ENCODE data around the gene PCSK5.
"Not testable (repeated sequence)": the region's sequence is repeated elsewhere in the genome, so short reads cannot be mapped to it uniquely, and the experiment has no call there.

The PCSK5 gene

DNA sequence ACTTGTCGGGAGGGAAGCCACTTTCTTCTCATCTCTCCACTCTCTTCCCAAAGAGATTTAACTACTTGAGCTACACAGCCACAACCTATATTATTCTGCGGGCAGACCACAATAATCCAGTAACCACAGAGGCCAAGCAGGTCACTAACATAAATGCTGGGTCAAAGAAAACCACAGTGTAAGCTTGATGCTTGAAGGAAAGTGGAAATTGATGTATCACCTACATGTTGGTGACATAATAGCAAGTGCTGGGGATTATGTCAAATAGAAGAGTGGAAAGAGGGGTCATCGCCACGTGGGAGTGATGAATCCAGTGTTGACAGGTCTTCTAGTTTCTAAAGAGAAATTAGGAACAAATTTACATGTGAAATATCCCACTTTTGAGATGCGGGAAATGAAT is 462.8 kb downstream of the PCSK5 start:
- H3K4me3 ChIP-seq (replicated peaks; ENCODE audit: low read depth, low read length): no peak overlapping the region
- DNase-seq (ENCODE audit: extremely low read depth, low read depth): no peak

DNA sequence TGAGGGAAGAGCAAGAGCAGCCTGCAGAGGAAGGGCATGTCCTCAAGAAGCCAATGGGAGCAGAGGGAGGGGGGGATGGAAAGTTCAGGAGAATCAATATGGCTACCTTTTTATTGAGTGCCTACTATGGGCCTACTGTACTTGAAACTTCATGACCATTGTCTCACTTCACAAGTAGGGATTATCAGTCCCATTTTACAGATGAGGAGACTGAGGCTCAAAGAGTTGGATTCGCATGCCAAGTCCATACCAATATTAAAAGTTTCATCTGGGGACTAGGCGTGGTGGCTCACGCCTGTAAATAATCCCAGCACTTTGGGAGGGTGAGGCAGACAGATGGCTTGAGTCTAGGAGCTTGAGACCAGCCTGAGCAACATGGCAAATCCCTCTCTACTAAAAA is 463.7 kb downstream of the PCSK5 start:
- no peak overlapping the region for H3K4me3 ChIP-seq (replicated peaks; ENCODE audit: low read depth, low read length)
- TF ChIP-seq CTCF (IDR thresholded peaks at IDR 0.05; ENCODE audit: low read depth, low read length, missing control alignments): no peak
- DNase-seq (ENCODE audit: extremely low read depth, low read depth): no peak

More for the DNA sequence above, 462.8 kb downstream of the PCSK5 start:
- no peak for TF ChIP-seq CTCF (IDR thresholded peaks at IDR 0.05; ENCODE audit: low read depth, low read length, missing control alignments)

GRCh38 chr9:76355886-76356285 is 465.4 kb downstream of the PCSK5 start:
- no peak overlapping the region for H3K4me3 ChIP-seq (replicated peaks; ENCODE audit: low read depth, low read length)
- DNase-seq (ENCODE audit: extremely low read depth, low read depth): no peak
- no peak for TF ChIP-seq CTCF (IDR thresholded peaks at IDR 0.05; ENCODE audit: low read depth, low read length, missing control alignments)

DNA sequence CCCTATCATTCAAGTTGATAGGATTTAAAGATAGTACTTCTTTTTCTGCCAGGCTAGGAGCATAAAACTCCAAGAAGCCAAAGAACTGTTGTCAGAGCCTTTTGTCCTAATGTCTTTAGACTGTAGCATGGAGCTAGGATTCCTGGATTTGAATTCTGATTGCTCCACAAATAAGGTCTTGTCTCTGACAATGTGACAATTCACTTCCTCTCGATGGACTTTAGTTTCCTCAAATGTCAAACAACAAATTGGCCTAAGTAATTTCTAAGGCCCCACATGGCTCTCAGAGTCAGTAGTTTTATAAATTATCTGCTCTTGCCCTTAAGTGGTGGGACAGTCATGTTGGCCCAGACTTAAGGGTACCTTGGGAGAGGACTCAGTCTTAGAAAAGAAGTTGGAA is 467.1 kb downstream of the PCSK5 start:
- no peak for TF ChIP-seq CTCF (IDR thresholded peaks at IDR 0.05; ENCODE audit: low read depth, low read length, missing control alignments)
- DNase-seq (ENCODE audit: extremely low read depth, low read depth): no peak
- H3K4me3 ChIP-seq (replicated peaks; ENCODE audit: low read depth, low read length): no peak overlapping the region

DNA sequence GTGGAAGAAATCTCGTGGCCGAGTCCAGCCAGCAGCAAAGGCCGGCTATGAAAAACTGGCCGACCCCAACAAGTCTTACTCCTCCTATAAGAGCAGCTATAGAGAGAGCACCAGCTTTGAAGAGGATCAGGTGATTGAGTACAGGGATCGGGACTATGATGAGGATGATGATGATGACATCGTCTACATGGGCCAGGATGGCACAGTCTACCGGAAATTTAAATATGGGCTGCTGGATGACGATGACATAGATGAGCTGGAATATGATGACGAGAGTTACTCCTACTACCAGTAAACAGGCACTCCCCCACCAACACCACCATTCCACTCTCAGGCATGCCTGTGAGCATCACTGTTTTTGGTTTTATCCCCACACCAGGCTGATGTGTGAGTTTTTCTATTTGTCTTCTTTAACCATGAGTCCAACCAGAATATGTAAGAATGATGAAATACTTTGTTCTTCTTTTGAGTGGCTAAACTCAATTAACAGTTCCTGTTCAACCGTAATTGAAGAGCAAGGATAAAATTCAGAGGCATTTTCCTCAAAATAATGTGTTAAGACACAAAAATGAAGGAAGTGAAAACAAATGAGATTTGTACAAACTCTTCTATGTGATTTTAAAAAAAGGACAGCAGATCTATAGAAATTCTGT is 468.3 kb downstream of the PCSK5 start:
- DNase-seq (ENCODE audit: extremely low read depth, low read depth): no peak
- H3K4me3 ChIP-seq (replicated peaks; ENCODE audit: low read depth, low read length): no peak overlapping the region
- TF ChIP-seq CTCF (IDR thresholded peaks at IDR 0.05; ENCODE audit: low read depth, low read length, missing control alignments): no peak

DNA sequence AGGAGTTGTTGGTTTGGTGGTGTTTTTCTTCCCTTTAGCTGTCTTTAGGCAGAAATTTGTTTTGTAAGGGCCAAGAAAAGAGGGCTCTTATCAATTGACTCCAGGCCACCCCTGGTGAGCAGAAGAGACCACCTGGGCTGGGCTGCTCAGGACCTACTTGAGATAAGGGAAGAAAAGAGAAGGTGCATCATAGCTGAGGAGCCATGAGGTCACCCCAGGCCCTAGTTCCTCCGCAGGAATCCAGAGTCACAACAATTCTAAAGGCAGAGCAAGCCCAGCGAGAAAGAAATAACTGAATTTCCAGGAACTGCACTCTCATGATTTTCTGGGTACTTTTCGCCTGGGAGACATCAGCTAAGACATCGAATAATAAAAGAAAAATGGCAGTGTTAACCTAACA is 468.9 kb downstream of the PCSK5 start:
- no peak for DNase-seq (ENCODE audit: extremely low read depth, low read depth)
- no peak overlapping the region for H3K4me3 ChIP-seq (replicated peaks; ENCODE audit: low read depth, low read length)
- TF ChIP-seq CTCF (IDR thresholded peaks at IDR 0.05; ENCODE audit: low read depth, low read length, missing control alignments): no peak

- DNase-seq (ENCODE audit: extremely low read depth, low read depth): no peak
- no peak overlapping the region for H3K4me3 ChIP-seq (replicated peaks; ENCODE audit: low read depth, low read length)
- TF ChIP-seq CTCF (IDR thresholded peaks at IDR 0.05; ENCODE audit: low read depth, low read length, missing control alignments): no peak
Measured at GRCh38 chr9:76359766-76360165, 469.3 kb downstream of the PCSK5 start.

- DNase-seq (ENCODE audit: extremely low read depth, low read depth); H3K4me3 ChIP-seq (replicated peaks; ENCODE audit: low read depth, low read length): not testable (repeated sequence)
Measured at GRCh38 chr9:76362332-76363031, 472.0 kb downstream of the PCSK5 start.

All from HFF-Myc (cell line).